Cardiac muscle cell (in vitro differentiated cells and primary cell): ENCODE results near the gene ORM2. TPM values are rescaled to one million over a fixed set of nuclear protein-coding genes. Genes with fewer than 3 reads are reported as not detected.

Source experiments
- DNase-seq, 2 donors: peaks; one replicate each; pipeline versions ENCODE4 v3.0.0 to v3.0.0-alpha.2; 2010 to 2017; ENCODE audit warnings: low read depth in 1 of 2, low spot score in 1 of 2
- H3K27ac ChIP-seq: fragments of 200-600 bp; sonication (generic); 2 replicates; pipeline ENCODE4 v1.5.1; 2016
- H3K27me3 ChIP-seq: fragments of 200-600 bp; sonication (generic); 2 replicates; pipeline ENCODE4 v1.6.0; 2016; ENCODE audit warnings: control low read depth
- H3K36me3 ChIP-seq: fragments of 200-600 bp; sonication (generic); 2 replicates; pipeline ENCODE4 v1.5.1; 2016; ENCODE audit warnings: control low read depth
- H3K4me1 ChIP-seq: fragments of 200-600 bp; sonication (generic); 2 replicates; pipeline ENCODE4 v1.8.1; 2017; ENCODE audit warnings: low read depth, mild to moderate bottlenecking, mixed run types
- H3K4me3 ChIP-seq: fragments of 200-600 bp; sonication (generic); 2 replicates; pipeline ENCODE4 v1.5.1; 2016; ENCODE audit warnings: mild to moderate bottlenecking
- H3K9me3 ChIP-seq: fragments of 200-600 bp; sonication (generic); 2 replicates; pipeline ENCODE4 v1.5.1; 2017; ENCODE audit warnings: low read depth, mild to moderate bottlenecking, control low read depth
- CTCF ChIP-seq: IDR thresholded peaks from 2 replicates; pipeline ENCODE4 v1.5.1; 2012; ENCODE audit warnings: low read depth, mild to moderate bottlenecking, low read length
- polyA plus RNA-seq: library from polyadenylated mRNA; unstranded; fragments of >200 nt; fragmentation: Nextera tagmentation; extraction: Ambion mirVana; gene quantifications from 2 replicates; pipeline ENCODE4 v1.2.1, GENCODE V29; 2016
- total RNA-seq: library from RNA; depleted of rRNA; stranded (reverse); fragments of >200 nt; gene quantifications from 2 replicates; pipeline ENCODE4 v1.2.3, GENCODE V29; 2016

The ORM2 gene
- total and polyA plus RNA-seq, 2 experiments from 2014 or later = not detected

GRCh38 chr9:114341152-114341830 is 11.6 kb downstream of the ORM2 start:
- no peak for DNase-seq
- Histone ChIP-seq H3K27me3 (no peaks in the 10 kb centered on the region), H3K9me3 (no peaks in the 10 kb centered on the region), H3K4me1 (no peaks in the 10 kb centered on the region), H3K36me3 (peaks cover 31% of the 10 kb centered on the region), H3K4me3 (no peak overlapping the region), H3K27ac (no peak overlapping the region)
- no peak for TF ChIP-seq CTCF

GRCh38 chr9:114341991-114342390 is 12.3 kb downstream of the ORM2 start:
- Histone ChIP-seq H3K36me3 (peaks cover 36% of the 10 kb centered on the region), H3K4me3 (no peak overlapping the region), H3K9me3 (no peaks in the 10 kb centered on the region), H3K27me3 (no peaks in the 10 kb centered on the region), H3K4me1 (no peaks in the 10 kb centered on the region), H3K27ac (no peak overlapping the region)
- DNase-seq = no peak
- TF ChIP-seq CTCF = no peak

GRCh38 chr9:114342755-114343440 is 13.2 kb downstream of the ORM2 start:
- H3K9me3 ChIP-seq = no peaks in the 10 kb centered on the region
- peaks cover 43% of the 10 kb centered on the region for H3K36me3 ChIP-seq
- no peak overlapping the region for H3K27ac ChIP-seq
- H3K4me3 ChIP-seq = no peak overlapping the region
- TF ChIP-seq CTCF = no peak
- no peaks in the 10 kb centered on the region for H3K27me3 ChIP-seq
- no peaks in the 10 kb centered on the region for H3K4me1 ChIP-seq
- no peak for DNase-seq

- Histone ChIP-seq H3K9me3 (no peaks in the 10 kb centered on the region), H3K27me3 (no peaks in the 10 kb centered on the region), H3K4me3 (no peak overlapping the region), H3K36me3 (peaks cover 43% of the 10 kb centered on the region), H3K27ac (no peak overlapping the region), H3K4me1 (peaks cover 2% of the 10 kb centered on the region)
- DNase-seq = no peak
- no peak for TF ChIP-seq CTCF
Observed at GRCh38 chr9:114343471-114344187, 14.0 kb downstream of the ORM2 start.

GRCh38 chr9:114344188-114344566 is 14.5 kb downstream of the ORM2 start:
- TF ChIP-seq CTCF = no peak
- H3K27ac ChIP-seq = no peak overlapping the region
- H3K4me3 ChIP-seq = no peak overlapping the region
- H3K36me3 ChIP-seq = peaks cover 43% of the 10 kb centered on the region
- no peaks in the 10 kb centered on the region for H3K27me3 ChIP-seq
- H3K4me1 ChIP-seq = peaks cover 7% of the 10 kb centered on the region
- H3K9me3 ChIP-seq = no peaks in the 10 kb centered on the region
- DNase-seq = no peak
